Neural progenitor cell (in vitro differentiated cells): ENCODE results near the gene AP3B2. TPM values are rescaled to one million over a fixed set of nuclear protein-coding genes. Genes with fewer than 3 reads are reported as not detected.

Experiments used
- DNase-seq: peaks from one replicate; pipeline ENCODE4 v3.0.0-alpha.2; 2016; ENCODE audit warnings: low spot score
- H2AFZ ChIP-seq: fragments of 200-600 bp; sonication (generic); replicated peaks from 2 replicates; pipeline ENCODE4 v1.6.1; 2016; ENCODE audit warnings: antibody characterized with exemption
- H3F3A ChIP-seq: fragments of 200-600 bp; sonication (generic); 2 replicates; pipeline ENCODE4 v1.6.1; 2016; ENCODE audit warnings: antibody characterized with exemption, low read depth
- H3K27ac ChIP-seq: fragments of 200-600 bp; sonication (generic); 2 replicates; pipeline ENCODE4 v1.5.1; 2016; ENCODE audit warnings: mild to moderate bottlenecking
- H3K27me3 ChIP-seq: fragments of 200-600 bp; sonication (generic); 2 replicates; pipeline ENCODE4 v1.6.1; 2016; ENCODE audit warnings: mild to moderate bottlenecking, moderate library complexity
- H3K36me3 ChIP-seq: fragments of 200-600 bp; sonication (generic); 2 replicates; pipeline ENCODE4 v1.5.1; 2016
- H3K4me1 ChIP-seq: fragments of 200-600 bp; sonication (generic); 2 replicates; pipeline ENCODE4 v1.6.1; 2016; ENCODE audit warnings: mixed run types
- H3K4me2 ChIP-seq: fragments of 200-600 bp; sonication (generic); 2 replicates; pipeline ENCODE4 v1.6.1; 2016
- H3K4me3 ChIP-seq: fragments of 200-600 bp; sonication (generic); 2 replicates; pipeline ENCODE4 v1.5.1; 2016
- H3K79me2 ChIP-seq: fragments of 200-600 bp; sonication (generic); 2 replicates; pipeline ENCODE4 v1.6.1; 2016; ENCODE audit warnings: low read depth
- H3K9ac ChIP-seq: fragments of 200-600 bp; sonication (generic); 2 replicates; pipeline ENCODE4 v1.6.1; 2016
- H3K9me3 ChIP-seq: fragments of 200-600 bp; sonication (generic); 2 replicates; pipeline ENCODE4 v1.5.1; 2016; ENCODE audit warnings: low read depth
- H4K20me1 ChIP-seq: fragments of 200-600 bp; sonication (generic); 2 replicates; pipeline ENCODE4 v1.6.1; 2016; ENCODE audit warnings: low read depth
- H3K27ac Mint-ChIP-seq: 3 replicates; pipeline ENCODE4 v1.8.0; 2021; ENCODE audit warnings: mixed read lengths
- H3K27me3 Mint-ChIP-seq: 2 replicates; pipeline ENCODE4 v1.8.0; 2022; ENCODE audit warnings: low read depth, mild to moderate bottlenecking, inconsistent platforms, moderate library complexity, mixed read lengths; ENCODE audit not compliant: insufficient read depth
- H3K36me3 Mint-ChIP-seq: 3 replicates; pipeline ENCODE4 v1.8.0; 2021; ENCODE audit warnings: mixed read lengths
- H3K4me1 Mint-ChIP-seq: 3 replicates; pipeline ENCODE4 v1.8.0; 2021; ENCODE audit warnings: mixed read lengths
- H3K4me3 Mint-ChIP-seq: 3 replicates; pipeline ENCODE4 v1.8.0; 2021; ENCODE audit warnings: mild to moderate bottlenecking, moderate library complexity, mixed read lengths
- H3K9me3 Mint-ChIP-seq: 3 replicates; pipeline ENCODE4 v1.8.0; 2020; ENCODE audit warnings: mixed read lengths
- EZH2 ChIP-seq: fragments of 200-600 bp; sonication (generic); IDR thresholded peaks from 2 replicates; pipeline ENCODE4 v1.6.1; 2017; ENCODE audit warnings: antibody characterized with exemption, mild to moderate bottlenecking, moderate library complexity
- EZH2phosphoT487 ChIP-seq: fragments of 200-600 bp; sonication (generic); IDR thresholded peaks from 2 replicates; pipeline ENCODE4 v1.6.1; 2017; ENCODE audit warnings: antibody characterized with exemption
- total RNA-seq: library from RNA; depleted of rRNA; stranded (reverse); fragments of >200 nt; gene quantifications from 2 replicates; pipeline ENCODE4 v1.2.3, GENCODE V29; 2015; ENCODE audit warnings: low replicate concordance
- TF ChIP-seq, protein P1 (sequence below): fragments of 200-600 bp; sonication (generic); IDR thresholded peaks from 2 replicates; pipeline ENCODE4 v1.5.1; 2017; ENCODE audit warnings: antibody characterized with exemption, mild to moderate bottlenecking

The AP3B2 gene
- total RNA-seq, 1 donor from 2014 or later, result 0.97 TPM

DNA sequence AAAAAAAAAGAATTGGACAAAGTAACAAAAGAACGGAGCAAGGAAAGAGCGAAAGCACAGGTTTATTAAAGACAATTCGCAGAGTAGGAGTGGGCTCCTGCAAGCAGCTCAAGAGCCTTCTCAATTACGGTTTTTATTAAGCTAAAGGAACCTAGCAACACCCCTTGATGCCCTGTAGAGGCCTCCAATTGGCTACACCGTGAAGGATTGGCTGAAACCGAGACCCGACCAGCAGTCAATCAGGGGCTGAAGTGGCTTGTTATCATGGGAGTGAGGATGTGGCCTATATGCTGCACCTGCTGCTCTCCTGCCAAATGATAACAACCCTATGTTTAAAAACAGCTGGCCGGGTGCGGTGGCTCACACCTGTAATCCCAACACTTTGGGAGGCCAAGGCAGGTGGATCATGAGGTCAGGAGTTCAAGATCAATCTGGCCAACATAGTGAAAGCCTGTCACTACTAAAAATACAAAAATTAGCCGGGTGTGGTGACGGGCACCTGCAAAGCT is 20.4 kb upstream of the AP3B2 start:
- Mint-ChIP-seq H3K27me3 (no peaks in the 10 kb centered on the region), H3K36me3 (peaks cover 3% of the 10 kb centered on the region), H3K4me1 (no peaks in the 10 kb centered on the region), H3K9me3 (no peaks in the 10 kb centered on the region), H3K27ac (no peak overlapping the region), H3K4me3 (no peak overlapping the region)
- Histone ChIP-seq H3K4me3 (no peak overlapping the region), H3K27me3 (no peaks in the 10 kb centered on the region), H4K20me1 (no peaks in the 10 kb centered on the region), H3F3A (no peaks in the 10 kb centered on the region), H3K9ac (no peak overlapping the region), H3K27ac (no peak overlapping the region), H2AFZ (no peak overlapping the region), H3K9me3 (no peaks in the 10 kb centered on the region), H3K36me3 (no peaks in the 10 kb centered on the region), H3K79me2 (no peaks in the 10 kb centered on the region), H3K4me1 (no peaks in the 10 kb centered on the region), H3K4me2 (no peak overlapping the region)
- DNase-seq, result no peak
- TF ChIP-seq, protein P1, sequence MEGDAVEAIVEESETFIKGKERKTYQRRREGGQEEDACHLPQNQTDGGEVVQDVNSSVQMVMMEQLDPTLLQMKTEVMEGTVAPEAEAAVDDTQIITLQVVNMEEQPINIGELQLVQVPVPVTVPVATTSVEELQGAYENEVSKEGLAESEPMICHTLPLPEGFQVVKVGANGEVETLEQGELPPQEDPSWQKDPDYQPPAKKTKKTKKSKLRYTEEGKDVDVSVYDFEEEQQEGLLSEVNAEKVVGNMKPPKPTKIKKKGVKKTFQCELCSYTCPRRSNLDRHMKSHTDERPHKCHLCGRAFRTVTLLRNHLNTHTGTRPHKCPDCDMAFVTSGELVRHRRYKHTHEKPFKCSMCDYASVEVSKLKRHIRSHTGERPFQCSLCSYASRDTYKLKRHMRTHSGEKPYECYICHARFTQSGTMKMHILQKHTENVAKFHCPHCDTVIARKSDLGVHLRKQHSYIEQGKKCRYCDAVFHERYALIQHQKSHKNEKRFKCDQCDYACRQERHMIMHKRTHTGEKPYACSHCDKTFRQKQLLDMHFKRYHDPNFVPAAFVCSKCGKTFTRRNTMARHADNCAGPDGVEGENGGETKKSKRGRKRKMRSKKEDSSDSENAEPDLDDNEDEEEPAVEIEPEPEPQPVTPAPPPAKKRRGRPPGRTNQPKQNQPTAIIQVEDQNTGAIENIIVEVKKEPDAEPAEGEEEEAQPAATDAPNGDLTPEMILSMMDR, result no peak
- TF ChIP-seq EZH2, result no peak
- no peak for TF ChIP-seq EZH2phosphoT487

DNA sequence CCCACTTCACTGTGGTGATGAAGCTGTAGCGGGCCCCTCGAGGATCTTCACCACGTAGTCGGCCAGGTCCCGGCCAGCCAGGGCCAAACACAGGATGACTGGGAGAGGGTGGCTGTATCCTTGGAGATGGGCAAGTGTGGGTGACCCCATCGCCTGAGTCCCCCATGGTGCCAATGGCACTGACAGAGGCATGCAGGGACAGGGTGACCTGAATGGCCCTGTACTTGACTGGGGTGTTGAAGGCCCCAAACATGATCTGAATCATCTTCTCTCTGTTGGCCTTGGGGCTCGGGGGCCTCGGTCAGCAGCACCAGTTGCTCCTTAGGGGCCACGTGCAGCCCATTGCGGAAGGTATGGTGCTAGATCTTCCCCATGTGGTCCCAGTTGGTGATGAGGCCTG is 17.1 kb upstream of the AP3B2 start:
- H3K4me2 ChIP-seq, result no peak overlapping the region
- H3K36me3 ChIP-seq, result no peaks in the 10 kb centered on the region
- H3K4me1 ChIP-seq, result no peaks in the 10 kb centered on the region
- H3K9me3 ChIP-seq, result no peaks in the 10 kb centered on the region
- TF ChIP-seq EZH2 (no peak), EZH2phosphoT487 (no peak)
- TF ChIP-seq, protein P1, result no peak
- no peak overlapping the region for H3K9ac ChIP-seq
- H3F3A ChIP-seq, result no peaks in the 10 kb centered on the region
- H2AFZ ChIP-seq, result no peak overlapping the region
- Mint-ChIP-seq H3K9me3 (no peaks in the 10 kb centered on the region), H3K27ac (no peak overlapping the region), H3K27me3 (peaks cover 4% of the 10 kb centered on the region), H3K4me3 (no peak overlapping the region), H3K4me1 (no peaks in the 10 kb centered on the region), H3K36me3 (no peaks in the 10 kb centered on the region)
- no peak overlapping the region for H3K27ac ChIP-seq
- no peaks in the 10 kb centered on the region for H4K20me1 ChIP-seq
- no peaks in the 10 kb centered on the region for H3K79me2 ChIP-seq
- DNase-seq, result no peak
- H3K27me3 ChIP-seq, result no peaks in the 10 kb centered on the region
- H3K4me3 ChIP-seq, result no peak overlapping the region

DNA sequence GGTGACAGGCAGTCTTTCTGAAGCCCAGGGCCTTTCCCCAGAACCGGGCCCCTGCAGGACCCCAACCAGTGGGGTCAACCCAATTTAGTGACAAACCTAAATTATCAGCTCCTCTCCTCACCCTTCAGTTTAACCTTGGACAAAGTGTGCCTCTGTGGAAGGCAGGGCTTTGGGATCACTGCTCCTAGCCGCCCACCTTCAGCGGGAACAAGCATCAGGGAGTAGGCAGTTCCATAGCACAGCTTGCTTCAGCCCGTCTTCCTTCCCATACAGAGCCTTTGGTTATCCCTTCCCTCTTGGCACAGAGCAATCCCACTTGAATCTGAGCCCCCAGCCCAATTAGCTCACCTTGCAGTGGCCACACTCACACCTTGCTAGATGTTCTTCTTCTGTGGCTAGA is 5.3 kb upstream of the AP3B2 start:
- Mint-ChIP-seq H3K4me1 (peaks cover 7% of the 10 kb centered on the region), H3K36me3 (no peaks in the 10 kb centered on the region), H3K27me3 (peaks cover 5% of the 10 kb centered on the region), H3K4me3 (no peak overlapping the region), H3K9me3 (no peaks in the 10 kb centered on the region), H3K27ac (no peak overlapping the region)
- no peak for DNase-seq
- Histone ChIP-seq H3K4me2 (no peak overlapping the region), H4K20me1 (peaks cover 3% of the 10 kb centered on the region), H3K27ac (no peak overlapping the region), H3K27me3 (peaks cover 19% of the 10 kb centered on the region), H3K36me3 (no peaks in the 10 kb centered on the region), H3K4me3 (no peak overlapping the region), H3F3A (peaks cover 2% of the 10 kb centered on the region), H3K79me2 (no peaks in the 10 kb centered on the region), H2AFZ (no peak overlapping the region), H3K4me1 (peaks cover 5% of the 10 kb centered on the region), H3K9me3 (no peaks in the 10 kb centered on the region), H3K9ac (no peak overlapping the region)
- no peak for TF ChIP-seq EZH2phosphoT487
- TF ChIP-seq EZH2, result no peak
- TF ChIP-seq, protein P1, result no peak
